ENCODE data around the gene SLC6A1.
A peak's percentile ranks its signal among the peaks of the same experiment; 100 is the strongest.

Gene SLC6A1

DNA sequence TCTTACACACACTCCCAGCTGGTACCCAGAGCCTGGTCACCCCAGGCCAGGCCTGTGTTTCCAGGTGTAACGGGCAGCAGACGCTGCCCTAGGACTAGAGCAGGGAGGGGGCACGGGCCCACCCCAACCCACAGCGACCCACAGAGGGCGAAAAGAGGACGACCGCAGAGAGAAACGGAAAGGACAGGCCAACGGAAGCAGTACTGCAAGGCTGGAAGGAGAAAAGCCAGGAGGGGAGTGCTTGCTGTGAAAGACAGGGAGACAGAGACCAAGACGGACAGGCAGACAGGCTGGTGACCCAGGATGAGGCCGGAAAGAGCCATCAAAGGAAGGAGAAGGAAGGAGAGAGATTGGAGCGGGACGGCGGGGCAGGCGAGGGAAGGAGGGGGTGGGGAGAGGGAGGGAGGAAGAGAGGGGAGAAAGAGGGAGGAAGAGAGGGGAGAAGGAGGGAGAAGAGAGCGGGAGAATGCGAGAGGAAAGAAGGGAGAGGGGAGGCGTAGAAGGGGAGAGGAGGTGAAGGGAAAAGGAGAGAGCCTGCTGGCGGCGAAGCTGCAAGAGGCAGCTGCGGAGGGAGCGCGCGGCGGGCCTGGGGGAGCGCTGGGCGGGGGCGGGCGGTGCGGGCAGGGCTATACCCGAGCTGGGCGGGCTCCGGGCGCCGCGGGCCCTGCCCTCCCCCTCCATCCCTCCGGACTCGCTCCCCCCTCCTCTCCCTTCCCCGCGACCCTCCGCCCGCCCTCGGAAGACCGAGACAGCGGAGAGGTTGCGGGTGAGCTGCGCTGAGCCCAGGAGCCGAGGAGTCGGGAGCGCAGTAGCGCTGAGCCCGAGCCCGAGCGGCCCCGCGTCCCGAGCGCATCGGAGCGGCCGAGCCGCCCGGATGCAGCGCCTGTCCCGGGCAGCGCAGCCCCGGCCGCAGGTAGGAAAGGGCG lies at the start of gene SLC6A1:
Gene SLC6A1 (plus strand): TSS at position 732 of the 926 bp plus-strand sequence. CDS start 24,464 bp downstream, outside the sequence.
- intact Hi-C loops (cut with DNase I; ENCODE audit: low total_unique reads): no loop called here
- H3K4me1 ChIP-seq: peaks cover 0 to 22% (median 7%) of the 10 kb centered on the region in 4 donors
- TF ChIP-seq, protein P1, sequence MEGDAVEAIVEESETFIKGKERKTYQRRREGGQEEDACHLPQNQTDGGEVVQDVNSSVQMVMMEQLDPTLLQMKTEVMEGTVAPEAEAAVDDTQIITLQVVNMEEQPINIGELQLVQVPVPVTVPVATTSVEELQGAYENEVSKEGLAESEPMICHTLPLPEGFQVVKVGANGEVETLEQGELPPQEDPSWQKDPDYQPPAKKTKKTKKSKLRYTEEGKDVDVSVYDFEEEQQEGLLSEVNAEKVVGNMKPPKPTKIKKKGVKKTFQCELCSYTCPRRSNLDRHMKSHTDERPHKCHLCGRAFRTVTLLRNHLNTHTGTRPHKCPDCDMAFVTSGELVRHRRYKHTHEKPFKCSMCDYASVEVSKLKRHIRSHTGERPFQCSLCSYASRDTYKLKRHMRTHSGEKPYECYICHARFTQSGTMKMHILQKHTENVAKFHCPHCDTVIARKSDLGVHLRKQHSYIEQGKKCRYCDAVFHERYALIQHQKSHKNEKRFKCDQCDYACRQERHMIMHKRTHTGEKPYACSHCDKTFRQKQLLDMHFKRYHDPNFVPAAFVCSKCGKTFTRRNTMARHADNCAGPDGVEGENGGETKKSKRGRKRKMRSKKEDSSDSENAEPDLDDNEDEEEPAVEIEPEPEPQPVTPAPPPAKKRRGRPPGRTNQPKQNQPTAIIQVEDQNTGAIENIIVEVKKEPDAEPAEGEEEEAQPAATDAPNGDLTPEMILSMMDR (IDR thresholded peaks at IDR 0.05): no peak
- H3K4me3 ChIP-seq: peak within 1 kb of the TSS; percentile 48 to 56
- H3K27ac ChIP-seq: peak within 1 kb of the TSS in 1 of 2 donors; percentile 43
- no peaks in the 10 kb centered on the region for H3K36me3 ChIP-seq
- no peaks in the 10 kb centered on the region for H3K9me3 ChIP-seq
- peak in 1 of 2 donors; percentile 68 for DNase-seq
- peaks cover 0 to 42% of the 10 kb centered on the region in 2 donors for H3K27me3 ChIP-seq

DNA sequence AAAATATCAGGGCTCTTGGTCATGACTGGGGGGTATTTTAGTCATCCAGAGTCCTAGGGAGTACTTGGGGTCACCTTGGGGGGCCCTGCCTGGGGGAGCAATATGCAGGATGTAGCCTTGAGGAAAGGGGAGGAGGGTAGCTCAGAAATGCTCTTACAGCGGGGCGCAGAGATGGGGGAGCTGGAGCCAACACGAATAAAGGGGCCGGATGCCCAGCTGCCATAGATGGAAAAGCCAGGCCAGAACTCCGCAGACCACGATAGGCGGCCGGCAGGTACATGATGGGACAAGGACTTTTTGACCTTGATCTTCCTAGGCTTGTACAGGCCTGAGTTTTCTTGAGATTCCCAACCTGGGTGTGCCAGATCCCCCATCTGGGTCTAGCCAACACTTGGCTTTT lies 47.7 kb upstream of the SLC6A1 start:
- Histone ChIP-seq H3K4me1 (no peaks in the 10 kb centered on the region), H3K27ac (no peak overlapping the region), H3K27me3 (peaks cover 0 to 3% of the 10 kb centered on the region in 2 donors), H3K4me3 (no peak overlapping the region), H3K36me3 (no peaks in the 10 kb centered on the region), H3K9me3 (no peaks in the 10 kb centered on the region)
- DNase-seq: no peak
- TF ChIP-seq, protein P1 (IDR thresholded peaks at IDR 0.05): no peak
- intact Hi-C loops (cut with DNase I; ENCODE audit: low total_unique reads): no loop called here

DNA sequence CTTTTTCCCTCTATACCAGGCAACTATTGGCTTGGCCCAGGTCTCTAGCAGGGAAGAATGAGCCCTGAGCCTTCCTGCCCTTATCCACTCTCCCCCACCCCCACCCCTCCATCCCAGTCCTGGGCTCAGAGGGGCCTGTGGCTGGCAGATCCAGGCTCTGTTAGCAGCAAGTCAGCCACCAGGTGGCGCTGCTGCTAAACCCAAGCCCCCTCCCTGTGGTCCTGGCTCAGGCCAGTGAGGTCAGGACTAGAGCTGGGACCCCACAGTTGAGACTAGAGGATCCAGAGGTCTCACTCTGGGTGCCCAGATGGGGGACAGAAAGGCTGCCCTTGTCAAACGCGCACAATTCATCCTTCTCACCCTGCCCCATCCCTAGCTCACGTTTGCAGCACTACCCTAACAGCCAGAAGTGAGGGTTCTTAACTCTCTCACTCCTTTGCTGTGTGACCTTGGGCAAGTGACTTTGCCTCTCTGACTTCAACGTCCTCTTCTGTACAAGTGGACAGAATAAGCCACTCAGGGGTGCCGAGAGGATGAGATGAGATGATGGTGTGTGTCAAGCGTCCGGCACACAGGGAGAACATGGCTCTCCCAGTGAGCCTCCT lies 46.8 kb upstream of the SLC6A1 start:
- Histone ChIP-seq H3K27me3 (peaks cover 0 to 3% of the 10 kb centered on the region in 2 donors), H3K36me3 (no peaks in the 10 kb centered on the region), H3K4me3 (no peak overlapping the region), H3K4me1 (no peaks in the 10 kb centered on the region), H3K27ac (no peak overlapping the region), H3K9me3 (no peaks in the 10 kb centered on the region)
- peak in 1 of 2 donors; percentile 38 for DNase-seq
- TF ChIP-seq, protein P1 (IDR thresholded peaks at IDR 0.05): peak; percentile 69 to 78
- intact Hi-C loops (cut with DNase I; ENCODE audit: low total_unique reads): loop anchor here (2.0 kb wide), 1 partner anchor 113 kb away; no protein-coding TSS in a partner anchor

DNA sequence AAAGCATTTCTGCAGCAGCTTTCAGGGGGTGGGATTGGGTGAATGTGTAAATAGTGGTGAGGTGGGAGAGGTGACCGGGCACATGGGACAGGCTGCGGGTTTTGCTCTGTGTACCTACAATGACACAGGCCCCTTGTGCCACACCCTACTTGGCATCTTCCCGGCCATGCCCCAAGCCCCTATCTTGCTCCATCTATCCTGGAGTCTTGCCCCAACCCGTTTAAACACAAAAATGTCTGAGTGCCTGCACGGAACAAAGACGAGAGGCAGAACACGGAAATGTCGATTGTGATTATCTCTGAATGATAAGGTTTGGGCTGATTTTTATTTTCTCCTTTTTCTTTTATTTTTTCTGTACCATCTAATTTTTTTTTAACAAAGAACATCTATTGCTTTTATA lies 46.0 kb upstream of the SLC6A1 start:
- no peak overlapping the region for H3K27ac ChIP-seq
- H3K9me3 ChIP-seq: no peaks in the 10 kb centered on the region
- H3K4me1 ChIP-seq: no peaks in the 10 kb centered on the region
- peaks cover 0 to 3% of the 10 kb centered on the region in 2 donors for H3K27me3 ChIP-seq
- TF ChIP-seq, protein P1 (IDR thresholded peaks at IDR 0.05): no peak
- no peak overlapping the region for H3K4me3 ChIP-seq
- intact Hi-C loops (cut with DNase I; ENCODE audit: low total_unique reads): loop anchor here (2.0 kb wide), 1 partner anchor 112 kb away; no protein-coding TSS in a partner anchor
- H3K36me3 ChIP-seq: no peaks in the 10 kb centered on the region
- DNase-seq: no peak

DNA sequence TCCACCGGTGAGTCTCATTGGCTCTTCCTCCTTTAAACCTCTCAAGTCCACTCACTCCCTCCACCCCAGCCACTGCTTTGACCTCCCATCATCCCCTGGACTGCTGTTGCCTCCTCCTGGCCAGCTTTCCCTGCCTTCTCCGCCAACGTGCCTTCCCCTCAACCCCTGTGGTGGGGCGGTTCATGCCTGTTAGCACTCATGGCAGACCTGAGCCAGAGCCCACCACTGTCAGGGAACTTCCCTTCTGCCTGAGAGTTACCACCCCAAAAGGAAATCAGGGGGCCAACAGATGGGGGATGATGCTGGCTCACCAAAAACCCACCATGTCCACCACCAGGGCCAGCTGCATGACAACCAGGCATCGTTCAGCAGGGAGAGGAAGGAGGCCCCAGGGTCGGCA lies 44.2 kb upstream of the SLC6A1 start:
- Histone ChIP-seq H3K4me1 (no peaks in the 10 kb centered on the region), H3K9me3 (no peaks in the 10 kb centered on the region), H3K36me3 (no peaks in the 10 kb centered on the region), H3K27me3 (peaks cover 0 to 11% of the 10 kb centered on the region in 2 donors), H3K27ac (no peak overlapping the region), H3K4me3 (no peak overlapping the region)
- intact Hi-C loops (cut with DNase I; ENCODE audit: low total_unique reads): no loop called here
- no peak for DNase-seq
- TF ChIP-seq, protein P1 (IDR thresholded peaks at IDR 0.05): no peak

Data from tibial artery (tissue), 4 donors.